Stomach (tissue), 4 donors: Measurements from ENCODE around the gene RBKS.
"Not testable (repeated sequence)": the region's sequence is repeated elsewhere in the genome, so short reads cannot be mapped to it uniquely, and the experiment has no call there.

Experiments
- POLR2A ChIP-seq, 4 donors: fragments of 450-650 bp; IDR thresholded peaks; one replicate each; pipeline ENCODE4 v1.6.1; 2016; ENCODE audit warnings: antibody characterized with exemption in 4 of 4, control low read depth in 2 of 4, mild to moderate bottlenecking in 1 of 4, moderate library complexity in 1 of 4
- POLR2AphosphoS5 ChIP-seq, 3 donors: sonication (generic); formaldehyde crosslinking; IDR thresholded peaks; one replicate each; pipeline ENCODE4 v1.6.1; 2016; ENCODE audit warnings: antibody characterized with exemption in 3 of 3
- TF ChIP-seq, protein P1 (sequence below), 7 experiments: fragments of 450-650 bp in 4 of 7; fragments of 200-600 bp in 3 of 7; sonication (generic) in 3 of 7; IDR thresholded peaks; one replicate each; pipeline ENCODE4 v1.5.1; 2016 to 2019; ENCODE audit warnings: antibody characterized with exemption in 7 of 7, control low read depth in 2 of 7, mild to moderate bottlenecking in 1 of 7

DNA sequence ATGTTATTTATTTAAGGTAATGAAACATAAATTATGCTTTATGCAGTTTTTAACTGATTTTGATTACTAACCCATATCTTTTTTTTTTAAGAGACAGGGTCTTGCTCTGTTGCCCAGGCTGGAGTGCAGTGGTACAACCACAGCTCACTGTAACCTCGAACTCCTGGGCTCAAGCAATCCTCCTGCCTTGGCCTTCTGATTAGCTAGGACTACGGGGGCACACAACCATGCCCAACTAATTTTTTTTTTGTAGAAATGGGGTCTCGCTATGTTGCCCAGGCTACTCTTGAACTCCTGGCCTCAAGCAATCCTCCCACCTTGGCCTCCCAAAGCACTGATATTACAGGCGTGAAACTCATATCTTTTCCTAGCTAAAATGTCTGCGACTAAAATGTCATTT, 26.2 kb downstream of the RBKS start:
- TF ChIP-seq, protein P1, sequence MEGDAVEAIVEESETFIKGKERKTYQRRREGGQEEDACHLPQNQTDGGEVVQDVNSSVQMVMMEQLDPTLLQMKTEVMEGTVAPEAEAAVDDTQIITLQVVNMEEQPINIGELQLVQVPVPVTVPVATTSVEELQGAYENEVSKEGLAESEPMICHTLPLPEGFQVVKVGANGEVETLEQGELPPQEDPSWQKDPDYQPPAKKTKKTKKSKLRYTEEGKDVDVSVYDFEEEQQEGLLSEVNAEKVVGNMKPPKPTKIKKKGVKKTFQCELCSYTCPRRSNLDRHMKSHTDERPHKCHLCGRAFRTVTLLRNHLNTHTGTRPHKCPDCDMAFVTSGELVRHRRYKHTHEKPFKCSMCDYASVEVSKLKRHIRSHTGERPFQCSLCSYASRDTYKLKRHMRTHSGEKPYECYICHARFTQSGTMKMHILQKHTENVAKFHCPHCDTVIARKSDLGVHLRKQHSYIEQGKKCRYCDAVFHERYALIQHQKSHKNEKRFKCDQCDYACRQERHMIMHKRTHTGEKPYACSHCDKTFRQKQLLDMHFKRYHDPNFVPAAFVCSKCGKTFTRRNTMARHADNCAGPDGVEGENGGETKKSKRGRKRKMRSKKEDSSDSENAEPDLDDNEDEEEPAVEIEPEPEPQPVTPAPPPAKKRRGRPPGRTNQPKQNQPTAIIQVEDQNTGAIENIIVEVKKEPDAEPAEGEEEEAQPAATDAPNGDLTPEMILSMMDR (IDR thresholded peaks at IDR 0.05), result not testable (repeated sequence)
- TF ChIP-seq POLR2A, POLR2AphosphoS5 (IDR thresholded peaks at IDR 0.05): not testable (repeated sequence)
